CD4-positive, alpha-beta T cell treated with Interleukin-17A for 4 hours (primary cell): ENCODE results near the gene ZSCAN16.
"Not testable (repeated sequence)": the region's sequence is repeated elsewhere in the genome, so short reads cannot be mapped to it uniquely, and the experiment has no call there.

Source experiments
- DNase-seq: peaks from one replicate; pipeline ENCODE4 v3.0.0-alpha.2; 2020; ENCODE audit warnings: mixed read lengths

ZSCAN16 gene

GRCh38 chr6:28124350-28124970 lies at the start of gene ZSCAN16:
Gene ZSCAN16 (plus strand): TSS chr6:28124609. CDS start chr6:28125444, 835 bp downstream.
- DNase-seq: peak; percentile 81

DNA sequence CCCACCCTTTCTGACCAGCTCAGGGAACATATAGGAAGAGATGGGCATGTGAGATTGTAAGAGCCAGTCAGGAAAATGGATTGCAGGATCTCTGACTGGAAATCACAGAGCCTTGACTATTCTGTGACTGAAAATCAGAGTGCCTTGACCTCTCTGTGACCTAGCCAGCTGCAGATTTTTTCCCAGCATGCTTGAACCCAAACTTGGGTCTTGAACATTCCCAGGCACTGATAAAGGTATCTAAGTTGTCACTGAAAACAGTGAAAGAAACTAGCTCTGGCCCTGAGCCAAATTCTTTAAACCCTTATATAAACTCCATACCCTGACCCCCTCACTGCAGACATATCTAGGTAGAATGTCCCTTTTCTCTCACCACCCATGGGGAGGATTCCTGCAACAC lies 46.4 kb upstream of the ZSCAN16 start:
- no peak for DNase-seq

DNA sequence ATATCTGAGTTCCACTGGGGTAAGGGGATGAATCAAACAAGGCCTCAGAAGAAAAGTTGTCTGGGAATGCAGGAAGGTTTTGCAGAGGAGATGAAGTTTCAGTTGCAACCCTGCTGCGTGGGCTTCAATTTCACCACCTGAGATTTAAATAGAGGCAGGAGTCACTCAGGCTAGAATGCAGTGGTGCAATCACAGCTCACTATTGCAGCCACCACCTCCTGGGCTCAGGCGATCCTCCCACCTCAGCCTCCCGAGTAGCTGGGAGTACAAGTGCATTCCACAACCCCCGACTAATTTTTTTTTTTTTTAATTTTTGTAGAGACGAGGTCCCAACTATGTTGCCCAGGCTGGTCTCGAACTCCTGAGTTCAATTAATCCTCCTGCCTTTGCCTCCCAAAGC lies 45.6 kb upstream of the ZSCAN16 start:
- DNase-seq: no peak

DNA sequence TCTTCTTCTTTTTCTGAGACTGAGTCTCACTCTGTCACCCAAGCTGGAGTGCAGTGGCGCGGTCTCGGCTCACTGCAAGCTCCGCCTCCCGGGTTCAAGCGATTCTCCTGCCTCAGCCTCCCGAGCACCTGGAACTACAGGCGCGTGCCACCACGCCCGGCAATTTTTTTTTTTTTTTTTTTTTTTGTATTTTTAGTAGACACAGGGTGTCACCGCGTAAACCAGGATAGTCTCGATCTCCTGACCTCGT lies 44.1 kb upstream of the ZSCAN16 start, which contains the start of gene ZNF165:
ZNF165 (plus strand) TSS at position 188 of the 250 bp plus-strand sequence. CDS start 4,913 bp downstream, outside the sequence.
- DNase-seq: not testable (repeated sequence)

DNA sequence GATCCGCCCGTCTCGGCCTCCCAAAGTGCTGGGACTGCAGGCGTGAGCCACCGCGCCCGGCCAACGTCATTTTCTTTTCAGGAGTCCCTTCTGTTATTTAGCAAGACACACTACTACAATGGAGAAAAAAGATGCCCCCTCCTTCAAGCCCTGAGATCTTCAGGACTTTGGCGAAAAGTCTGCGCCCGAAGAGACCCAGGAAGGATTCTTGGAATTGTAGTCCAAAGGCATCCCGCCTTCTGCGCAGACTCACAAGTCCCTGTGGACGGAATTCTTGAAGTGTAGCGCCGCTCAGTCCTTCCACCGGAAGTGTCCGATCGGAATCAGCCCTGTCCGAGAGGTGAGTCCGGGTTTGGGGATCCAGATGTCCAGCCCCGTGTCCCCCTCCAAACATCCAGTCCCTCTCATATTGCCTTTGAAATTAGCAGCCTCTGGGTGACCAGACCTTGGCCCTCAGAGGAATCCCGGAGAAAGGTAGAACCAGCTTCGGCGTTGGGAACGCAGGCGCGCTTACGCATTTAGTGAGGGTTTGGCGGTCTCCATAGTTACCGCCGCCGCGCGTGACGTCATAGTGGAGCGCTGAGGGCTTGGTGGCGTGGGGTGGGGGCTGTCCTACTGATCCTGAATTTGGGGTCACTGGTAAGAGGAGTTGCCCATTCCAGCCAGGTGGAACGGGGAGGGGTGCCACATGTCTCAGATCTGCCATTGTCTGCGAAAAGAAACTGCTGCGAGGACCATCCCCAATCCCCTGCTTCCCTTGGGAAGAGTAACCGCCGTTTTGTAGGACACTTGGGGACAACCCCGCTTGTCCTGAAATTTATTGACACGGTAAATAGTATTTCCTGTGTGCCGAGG lies 43.6 kb upstream of the ZSCAN16 start:
- DNase-seq: peak; percentile 88

- peak; percentile 14 for DNase-seq
Observed at GRCh38 chr6:28081486-28081751, 43.0 kb upstream of the ZSCAN16 start.

- no peak for DNase-seq
Observed at GRCh38 chr6:28082939-28083338, 41.5 kb upstream of the ZSCAN16 start.

DNA sequence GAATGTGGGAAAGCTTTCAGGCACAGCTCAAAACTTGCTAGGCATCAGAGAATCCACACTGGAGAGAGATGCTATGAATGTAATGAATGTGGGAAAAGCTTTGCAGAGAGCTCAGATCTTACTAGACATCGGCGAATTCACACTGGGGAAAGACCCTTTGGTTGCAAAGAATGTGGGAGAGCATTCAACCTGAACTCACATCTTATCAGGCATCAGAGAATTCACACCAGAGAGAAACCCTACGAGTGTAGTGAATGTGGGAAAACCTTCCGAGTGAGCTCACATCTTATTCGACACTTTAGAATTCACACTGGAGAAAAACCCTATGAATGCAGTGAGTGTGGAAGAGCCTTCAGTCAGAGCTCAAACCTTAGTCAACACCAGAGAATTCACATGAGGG lies 35.4 kb upstream of the ZSCAN16 start:
- no peak for DNase-seq

- no peak for DNase-seq
Observed at GRCh38 chr6:28090917-28091586, 33.4 kb upstream of the ZSCAN16 start.

GRCh38 chr6:28102222-28102621 lies 22.2 kb upstream of the ZSCAN16 start:
- DNase-seq: not testable (repeated sequence)

DNA sequence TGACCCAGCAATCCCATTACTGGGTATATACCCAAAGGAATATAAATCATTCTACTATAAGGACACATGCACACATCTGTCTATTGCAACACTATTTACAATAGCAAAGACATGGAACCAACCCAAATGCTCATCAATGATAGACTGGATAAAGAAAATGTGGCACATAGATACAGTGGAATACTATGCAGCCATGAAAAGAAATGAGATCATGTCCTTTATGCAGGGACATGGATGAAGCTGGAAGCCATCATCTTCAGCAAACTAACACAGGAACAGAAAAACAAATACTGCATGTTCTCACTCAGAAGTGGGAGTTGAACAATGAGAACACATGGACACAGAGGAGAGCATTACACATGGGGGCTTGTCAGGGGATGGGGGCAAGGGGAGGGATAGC lies 21.7 kb upstream of the ZSCAN16 start:
- DNase-seq: not testable (repeated sequence)

DNA sequence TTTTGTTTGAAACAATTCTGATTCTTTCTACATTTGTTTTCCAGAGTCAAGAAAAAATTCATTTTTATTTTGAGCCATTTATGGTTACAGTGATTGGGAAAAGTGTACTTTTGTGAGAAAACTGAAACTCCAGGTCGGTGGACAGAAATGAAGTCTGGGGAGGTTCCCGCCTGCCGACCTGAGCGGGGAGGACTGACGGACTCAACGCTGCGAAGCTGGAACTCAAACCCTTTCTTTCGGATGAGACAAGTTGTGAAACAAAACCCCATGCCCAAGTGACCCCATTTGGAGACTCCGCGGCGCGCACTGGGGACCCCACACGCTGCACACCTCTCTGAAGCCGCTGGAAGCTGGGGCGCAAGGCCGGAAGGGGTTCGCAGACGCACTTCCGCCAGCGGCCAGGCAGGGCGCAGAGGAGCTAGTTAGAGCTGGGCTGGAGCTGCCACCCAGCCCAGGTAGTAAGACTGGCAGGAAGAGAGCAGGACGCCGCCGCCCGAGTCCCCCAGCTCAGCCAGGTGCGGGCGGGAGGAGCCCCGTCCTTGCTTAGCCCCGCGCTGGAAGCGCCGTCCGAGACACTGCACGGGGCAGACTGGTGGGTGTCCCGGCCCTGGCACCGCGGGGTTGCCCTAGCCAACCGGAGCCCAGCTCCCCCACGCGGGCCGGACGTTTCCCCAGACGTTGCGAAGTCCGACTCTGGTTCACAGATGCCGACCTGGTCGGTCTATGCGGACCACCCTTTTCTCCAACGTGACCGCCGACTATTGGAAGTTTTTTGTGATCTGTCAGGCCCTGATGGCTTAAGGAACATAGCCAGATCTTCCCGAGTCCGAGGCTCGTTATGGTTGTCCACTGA lies 19.8 kb upstream of the ZSCAN16 start:
- DNase-seq: peak; percentile 87

DNA sequence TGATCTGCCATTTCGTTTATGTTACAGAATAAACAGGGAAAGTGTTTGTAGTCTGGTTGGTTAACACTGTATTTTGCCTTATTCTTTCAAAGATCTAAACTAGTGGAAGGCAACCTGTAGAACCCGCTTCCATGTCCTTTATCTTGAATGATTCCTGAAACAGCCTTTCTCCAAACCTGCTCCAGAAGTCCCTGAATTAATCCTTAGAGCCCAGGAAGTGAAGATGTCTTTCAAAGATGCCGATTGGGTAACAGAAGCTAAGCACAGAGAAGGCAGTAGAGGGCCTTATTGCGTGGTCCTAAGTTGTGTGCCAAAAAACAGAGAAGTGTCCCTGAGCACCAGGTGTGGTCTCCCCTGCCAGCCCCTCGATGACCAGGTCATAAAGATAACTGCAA lies 19.2 kb upstream of the ZSCAN16 start:
- DNase-seq: no peak

DNA sequence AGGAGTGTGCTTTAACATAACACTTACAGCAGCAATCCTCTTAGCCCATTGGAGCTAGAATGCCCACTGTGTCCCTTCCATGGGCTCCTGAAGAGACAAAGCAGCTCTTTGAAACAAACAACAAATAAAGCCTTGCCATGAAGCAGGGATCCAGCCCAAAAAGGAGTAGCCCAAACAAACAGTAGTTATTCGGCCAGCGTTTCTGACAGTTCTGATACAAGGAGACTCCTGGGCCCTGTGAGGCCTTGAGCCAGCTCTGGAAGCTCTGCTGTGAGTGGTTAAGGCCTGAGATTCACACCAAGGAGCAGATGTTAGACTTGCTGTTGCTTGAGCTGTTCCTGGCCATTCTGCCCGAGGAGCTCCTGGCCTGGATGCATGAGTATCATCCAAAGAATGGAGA lies 16.9 kb upstream of the ZSCAN16 start:
- no peak for DNase-seq

- DNase-seq: no peak
Observed at GRCh38 chr6:28111964-28112363, 12.4 kb upstream of the ZSCAN16 start.

DNA sequence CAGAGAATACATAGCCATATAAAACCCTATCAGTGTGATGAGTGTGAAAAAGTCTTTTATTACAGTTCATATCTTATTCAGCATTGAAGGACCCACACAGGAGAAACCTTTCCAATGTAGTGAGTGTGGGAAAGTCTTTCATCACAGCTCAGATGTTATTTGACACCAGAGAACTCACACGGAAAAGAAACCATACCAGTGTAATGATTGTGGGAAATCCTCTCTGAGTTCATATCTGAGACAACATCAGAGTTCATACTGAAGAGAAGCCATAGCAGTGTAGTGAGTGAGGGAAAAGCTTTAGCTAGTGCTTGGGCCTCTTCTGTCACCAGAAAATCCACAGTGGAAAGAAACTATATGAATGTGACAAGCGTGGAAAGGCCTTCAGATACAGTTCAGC lies 8.6 kb upstream of the ZSCAN16 start:
- DNase-seq: no peak

DNA sequence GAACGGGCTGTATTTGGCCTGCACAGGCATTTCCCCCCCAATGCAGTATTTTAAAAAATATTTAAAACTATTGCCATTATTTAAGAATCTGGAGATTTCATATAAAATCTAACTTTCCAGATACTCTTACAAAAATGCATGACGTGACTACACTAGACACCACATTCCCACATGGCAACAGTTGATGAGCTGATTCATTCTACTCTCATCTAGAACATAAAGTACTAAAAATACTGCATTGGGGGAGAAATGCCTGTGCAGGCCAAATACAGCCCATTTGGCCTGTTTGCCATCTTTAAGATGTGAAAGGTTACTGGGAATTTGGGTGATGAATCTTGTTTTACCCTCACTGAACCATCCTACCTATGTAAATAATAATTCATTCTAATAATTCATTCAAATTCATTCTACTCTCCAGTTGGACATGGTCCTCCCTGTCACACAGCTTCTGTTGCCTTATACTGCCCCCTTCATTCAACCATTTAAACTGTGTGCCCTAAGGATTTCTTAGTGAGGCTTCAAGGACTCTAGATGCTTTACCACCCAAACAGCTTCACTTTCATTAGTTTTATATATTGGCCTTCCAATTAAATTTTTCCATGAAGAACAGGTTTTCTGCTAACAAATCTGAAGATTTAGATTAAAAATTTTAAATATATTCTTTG lies 6.9 kb upstream of the ZSCAN16 start:
- no peak for DNase-seq

DNA sequence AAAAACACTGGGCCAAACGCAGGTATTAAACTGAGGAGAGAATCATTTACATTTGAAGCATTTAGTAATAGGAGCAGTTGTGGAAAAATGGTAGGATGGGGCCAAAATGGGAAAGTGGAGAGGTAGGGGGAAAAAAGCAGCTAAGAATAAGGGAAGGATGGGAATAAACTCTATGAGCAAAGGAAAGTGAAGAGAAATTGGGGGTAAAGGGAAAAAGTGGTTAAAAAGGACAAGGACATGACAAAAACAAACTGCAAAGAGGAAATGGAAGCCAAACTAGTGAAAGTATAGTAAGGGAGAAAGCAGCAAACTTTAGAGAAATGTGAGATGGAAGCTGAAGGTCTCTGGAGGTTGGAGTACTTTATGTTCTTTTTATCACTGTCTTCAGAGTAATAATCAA lies 6.2 kb upstream of the ZSCAN16 start:
- no peak for DNase-seq

GRCh38 chr6:28121876-28122275 lies 2.5 kb upstream of the ZSCAN16 start:
- DNase-seq: no peak

- not testable (repeated sequence) for DNase-seq
Observed at GRCh38 chr6:28122283-28122682, 2.1 kb upstream of the ZSCAN16 start.

- no peak for DNase-seq
Observed at GRCh38 chr6:28124971-28125353, 553 bp downstream of the ZSCAN16 start.

DNA sequence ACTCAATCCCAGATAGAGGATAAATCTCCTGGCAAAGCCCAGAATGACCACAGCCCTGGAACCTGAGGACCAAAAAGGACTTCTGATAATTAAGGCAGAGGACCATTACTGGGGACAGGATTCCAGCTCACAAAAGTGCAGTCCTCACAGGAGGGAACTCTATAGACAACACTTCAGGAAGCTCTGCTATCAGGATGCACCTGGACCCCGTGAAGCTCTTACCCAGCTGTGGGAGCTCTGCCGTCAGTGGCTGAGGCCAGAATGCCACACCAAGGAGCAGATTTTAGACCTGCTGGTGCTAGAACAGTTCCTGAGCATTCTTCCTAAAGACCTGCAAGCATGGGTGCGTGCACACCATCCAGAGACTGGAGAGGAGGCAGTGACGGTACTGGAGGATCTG lies 992 bp downstream of the ZSCAN16 start:
- no peak for DNase-seq

DNA sequence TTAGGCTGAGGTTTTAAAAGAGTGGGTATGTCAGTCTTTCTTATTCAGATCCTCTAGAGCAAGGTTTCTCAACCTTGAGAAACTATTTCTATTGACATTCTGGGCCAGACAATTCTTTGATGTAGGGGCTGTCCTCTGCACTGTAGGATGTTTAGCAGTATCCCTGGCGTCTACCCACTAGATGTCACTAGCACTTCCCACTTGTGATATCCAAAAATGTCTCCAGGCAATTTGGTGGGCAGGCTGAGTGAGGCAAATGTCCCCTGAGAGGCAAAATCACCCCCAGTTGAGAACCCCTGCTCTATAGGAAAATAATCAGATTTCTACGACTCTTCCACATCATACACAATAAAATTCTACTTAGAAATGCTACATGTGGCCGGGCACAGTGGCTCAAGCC lies 9.6 kb downstream of the ZSCAN16 start:
- peak; percentile 18 for DNase-seq
